Measurements from ENCODE around the gene HCN3. TPM values are rescaled to one million over a fixed set of nuclear protein-coding genes. Genes with fewer than 3 reads are reported as not detected.

Gene HCN3
- total RNA-seq, 3 donors from 2014 or later: 1.3 to 2.3 (median 2.3) TPM

- DNase-seq (ENCODE audit: low spot score in 2 of 2): no peak
- H3K27me3 ChIP-seq: no peaks in the 10 kb centered on the region
- peak overlapping the region in 1 of 3 donors; percentile 94 for H3K4me3 ChIP-seq
- H3K4me1 ChIP-seq: peaks cover 0 to 3% of the 10 kb centered on the region in 2 donors
- intact Hi-C loops (cut with DNase I; ENCODE audit: low total_unique reads): no loop called here
- no peaks in the 10 kb centered on the region for H3K9me3 ChIP-seq
- no peak overlapping the region for H3K27ac ChIP-seq
- no peaks in the 10 kb centered on the region for H3K36me3 ChIP-seq
- TF ChIP-seq POLR2AphosphoS5 (IDR thresholded peaks at IDR 0.05) (no peak), CTCF (IDR thresholded peaks at IDR 0.05) (no peak), POLR2A (IDR thresholded peaks at IDR 0.05) (no peak)
Measured at GRCh38 chr1:155278689-155279160, 1.5 kb downstream of the HCN3 start.

DNA sequence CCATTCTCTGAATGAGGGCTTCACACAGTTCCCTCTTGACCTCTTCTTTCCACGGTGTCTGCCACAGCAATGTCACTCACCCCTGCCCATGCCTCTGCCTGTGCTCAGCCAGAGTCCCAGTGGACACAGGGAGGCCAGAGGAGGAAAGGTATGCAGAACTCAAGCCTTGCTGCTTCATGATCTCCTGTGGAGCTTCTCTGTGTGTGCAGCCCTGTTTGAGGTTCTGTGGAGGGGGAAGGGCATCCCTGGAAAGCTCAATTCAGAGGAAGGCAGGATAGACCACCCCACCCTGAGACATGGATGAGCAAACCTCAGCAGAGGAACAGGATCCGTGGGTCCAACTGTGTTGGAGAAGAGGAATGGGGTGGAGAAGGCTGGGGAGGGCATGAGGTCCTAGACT, 2.0 kb downstream of the HCN3 start:
- H3K36me3 ChIP-seq: no peaks in the 10 kb centered on the region
- H3K27ac ChIP-seq: no peak overlapping the region
- no peak overlapping the region for H3K4me3 ChIP-seq
- TF ChIP-seq POLR2A (IDR thresholded peaks at IDR 0.05): no peak
- TF ChIP-seq CTCF (IDR thresholded peaks at IDR 0.05): no peak
- TF ChIP-seq POLR2AphosphoS5 (IDR thresholded peaks at IDR 0.05): no peak
- H3K27me3 ChIP-seq: no peaks in the 10 kb centered on the region
- peaks cover 0 to 3% of the 10 kb centered on the region in 2 donors for H3K4me1 ChIP-seq
- no peak for DNase-seq (ENCODE audit: low spot score in 2 of 2)
- intact Hi-C loops (cut with DNase I; ENCODE audit: low total_unique reads): no loop called here
- H3K9me3 ChIP-seq: no peaks in the 10 kb centered on the region

DNA sequence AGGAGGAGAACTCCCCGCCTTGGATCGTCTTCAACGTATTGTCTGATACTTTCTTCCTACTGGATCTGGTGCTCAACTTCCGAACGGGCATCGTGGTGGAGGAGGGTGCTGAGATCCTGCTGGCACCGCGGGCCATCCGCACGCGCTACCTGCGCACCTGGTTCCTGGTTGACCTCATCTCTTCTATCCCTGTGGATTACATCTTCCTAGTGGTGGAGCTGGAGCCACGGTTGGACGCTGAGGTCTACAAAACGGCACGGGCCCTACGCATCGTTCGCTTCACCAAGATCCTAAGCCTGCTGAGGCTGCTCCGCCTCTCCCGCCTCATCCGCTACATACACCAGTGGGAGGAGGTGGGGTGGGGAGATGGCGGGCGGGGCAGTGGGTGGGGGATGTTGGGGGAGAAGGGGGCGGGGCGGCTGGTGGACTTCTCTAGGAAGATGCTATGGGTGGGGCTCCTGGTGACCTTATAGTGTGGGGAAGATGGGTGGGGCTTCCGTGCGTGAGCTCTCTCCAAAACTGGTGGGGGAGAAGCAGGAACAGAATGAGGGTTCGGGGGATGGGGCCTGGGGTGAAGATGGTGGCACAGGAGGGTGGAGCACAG, 5.3 kb downstream of the HCN3 start:
- intact Hi-C loops (cut with DNase I; ENCODE audit: low total_unique reads): no loop called here
- H3K36me3 ChIP-seq: no peaks in the 10 kb centered on the region
- H3K27ac ChIP-seq: no peak overlapping the region
- H3K4me1 ChIP-seq: peaks cover 0 to 3% of the 10 kb centered on the region in 2 donors
- H3K4me3 ChIP-seq: no peak overlapping the region
- no peaks in the 10 kb centered on the region for H3K27me3 ChIP-seq
- no peak for DNase-seq (ENCODE audit: low spot score in 2 of 2)
- H3K9me3 ChIP-seq: no peaks in the 10 kb centered on the region
- no peak for TF ChIP-seq POLR2A (IDR thresholded peaks at IDR 0.05)
- TF ChIP-seq CTCF (IDR thresholded peaks at IDR 0.05): no peak
- TF ChIP-seq POLR2AphosphoS5 (IDR thresholded peaks at IDR 0.05): no peak

GRCh38 chr1:155284476-155284875, 7.2 kb downstream of the HCN3 start:
- Histone ChIP-seq H3K27ac (no peak overlapping the region), H3K9me3 (no peaks in the 10 kb centered on the region), H3K27me3 (no peaks in the 10 kb centered on the region), H3K4me3 (no peak overlapping the region), H3K36me3 (no peaks in the 10 kb centered on the region), H3K4me1 (no peaks in the 10 kb centered on the region)
- DNase-seq (ENCODE audit: low spot score in 2 of 2): no peak
- intact Hi-C loops (cut with DNase I; ENCODE audit: low total_unique reads): no loop called here
- TF ChIP-seq CTCF (IDR thresholded peaks at IDR 0.05): no peak
- TF ChIP-seq POLR2AphosphoS5 (IDR thresholded peaks at IDR 0.05): no peak
- no peak for TF ChIP-seq POLR2A (IDR thresholded peaks at IDR 0.05)

GRCh38 chr1:155285063-155285462, 7.8 kb downstream of the HCN3 start:
- H3K27ac ChIP-seq: no peak overlapping the region
- no peaks in the 10 kb centered on the region for H3K4me1 ChIP-seq
- no peaks in the 10 kb centered on the region for H3K36me3 ChIP-seq
- H3K27me3 ChIP-seq: no peaks in the 10 kb centered on the region
- H3K9me3 ChIP-seq: no peaks in the 10 kb centered on the region
- intact Hi-C loops (cut with DNase I; ENCODE audit: low total_unique reads): no loop called here
- DNase-seq (ENCODE audit: low spot score in 2 of 2): no peak
- TF ChIP-seq POLR2A (IDR thresholded peaks at IDR 0.05) (no peak), CTCF (IDR thresholded peaks at IDR 0.05) (no peak), POLR2AphosphoS5 (IDR thresholded peaks at IDR 0.05) (no peak)
- H3K4me3 ChIP-seq: no peak overlapping the region
